ENCODE measurements around the gene RNF217.

DNA sequence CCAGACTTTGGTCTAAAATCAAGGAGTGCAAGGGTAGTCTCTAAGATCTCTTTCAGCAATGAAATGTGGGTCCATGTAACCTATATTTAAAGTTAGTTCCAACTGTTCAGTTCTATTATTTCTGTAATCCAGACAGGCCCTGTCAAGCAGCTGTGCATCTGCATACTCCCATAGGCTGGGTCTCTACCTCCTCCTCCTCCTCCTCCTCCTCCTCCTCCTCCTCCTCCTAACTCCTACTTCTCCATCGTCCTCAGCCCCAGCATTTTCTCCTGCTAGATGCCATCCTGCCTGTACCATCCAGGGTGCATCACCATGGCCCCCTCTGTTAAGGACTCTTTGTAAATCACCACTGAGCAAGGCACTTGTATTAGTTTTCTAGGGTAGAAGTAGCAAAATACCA, 138.9 kb downstream of the RNF217 start:
- TF ChIP-seq, protein P1, sequence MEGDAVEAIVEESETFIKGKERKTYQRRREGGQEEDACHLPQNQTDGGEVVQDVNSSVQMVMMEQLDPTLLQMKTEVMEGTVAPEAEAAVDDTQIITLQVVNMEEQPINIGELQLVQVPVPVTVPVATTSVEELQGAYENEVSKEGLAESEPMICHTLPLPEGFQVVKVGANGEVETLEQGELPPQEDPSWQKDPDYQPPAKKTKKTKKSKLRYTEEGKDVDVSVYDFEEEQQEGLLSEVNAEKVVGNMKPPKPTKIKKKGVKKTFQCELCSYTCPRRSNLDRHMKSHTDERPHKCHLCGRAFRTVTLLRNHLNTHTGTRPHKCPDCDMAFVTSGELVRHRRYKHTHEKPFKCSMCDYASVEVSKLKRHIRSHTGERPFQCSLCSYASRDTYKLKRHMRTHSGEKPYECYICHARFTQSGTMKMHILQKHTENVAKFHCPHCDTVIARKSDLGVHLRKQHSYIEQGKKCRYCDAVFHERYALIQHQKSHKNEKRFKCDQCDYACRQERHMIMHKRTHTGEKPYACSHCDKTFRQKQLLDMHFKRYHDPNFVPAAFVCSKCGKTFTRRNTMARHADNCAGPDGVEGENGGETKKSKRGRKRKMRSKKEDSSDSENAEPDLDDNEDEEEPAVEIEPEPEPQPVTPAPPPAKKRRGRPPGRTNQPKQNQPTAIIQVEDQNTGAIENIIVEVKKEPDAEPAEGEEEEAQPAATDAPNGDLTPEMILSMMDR (IDR thresholded peaks at IDR 0.05): no peak
- TF ChIP-seq, protein P2, sequence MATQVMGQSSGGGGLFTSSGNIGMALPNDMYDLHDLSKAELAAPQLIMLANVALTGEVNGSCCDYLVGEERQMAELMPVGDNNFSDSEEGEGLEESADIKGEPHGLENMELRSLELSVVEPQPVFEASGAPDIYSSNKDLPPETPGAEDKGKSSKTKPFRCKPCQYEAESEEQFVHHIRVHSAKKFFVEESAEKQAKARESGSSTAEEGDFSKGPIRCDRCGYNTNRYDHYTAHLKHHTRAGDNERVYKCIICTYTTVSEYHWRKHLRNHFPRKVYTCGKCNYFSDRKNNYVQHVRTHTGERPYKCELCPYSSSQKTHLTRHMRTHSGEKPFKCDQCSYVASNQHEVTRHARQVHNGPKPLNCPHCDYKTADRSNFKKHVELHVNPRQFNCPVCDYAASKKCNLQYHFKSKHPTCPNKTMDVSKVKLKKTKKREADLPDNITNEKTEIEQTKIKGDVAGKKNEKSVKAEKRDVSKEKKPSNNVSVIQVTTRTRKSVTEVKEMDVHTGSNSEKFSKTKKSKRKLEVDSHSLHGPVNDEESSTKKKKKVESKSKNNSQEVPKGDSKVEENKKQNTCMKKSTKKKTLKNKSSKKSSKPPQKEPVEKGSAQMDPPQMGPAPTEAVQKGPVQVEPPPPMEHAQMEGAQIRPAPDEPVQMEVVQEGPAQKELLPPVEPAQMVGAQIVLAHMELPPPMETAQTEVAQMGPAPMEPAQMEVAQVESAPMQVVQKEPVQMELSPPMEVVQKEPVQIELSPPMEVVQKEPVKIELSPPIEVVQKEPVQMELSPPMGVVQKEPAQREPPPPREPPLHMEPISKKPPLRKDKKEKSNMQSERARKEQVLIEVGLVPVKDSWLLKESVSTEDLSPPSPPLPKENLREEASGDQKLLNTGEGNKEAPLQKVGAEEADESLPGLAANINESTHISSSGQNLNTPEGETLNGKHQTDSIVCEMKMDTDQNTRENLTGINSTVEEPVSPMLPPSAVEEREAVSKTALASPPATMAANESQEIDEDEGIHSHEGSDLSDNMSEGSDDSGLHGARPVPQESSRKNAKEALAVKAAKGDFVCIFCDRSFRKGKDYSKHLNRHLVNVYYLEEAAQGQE (IDR thresholded peaks at IDR 0.05; ENCODE audit: insufficient read depth in 1 of 2, low read depth in 2 of 2, low read length in 1 of 2): no peak
- TF ChIP-seq SIN3A (IDR thresholded peaks at IDR 0.05; ENCODE audit: borderline replicate concordance, insufficient read depth, low read depth, low read length) (no peak), POLR2AphosphoS5 (IDR thresholded peaks at IDR 0.05; ENCODE audit: low read depth, low read length) (no peak), TCF7L2 (IDR thresholded peaks at IDR 0.05; ENCODE audit: low read depth, low read length) (no peak)
